ENCODE measurements around the gene SV2C. TPM values are rescaled to one million over a fixed set of nuclear protein-coding genes. Genes with fewer than 3 reads are reported as not detected.
"Not testable (repeated sequence)": the region's sequence is repeated elsewhere in the genome, so short reads cannot be mapped to it uniquely, and the experiment has no call there.

Gene SV2C
- total RNA-seq, 1 experiment from 2014 or later: not detected

- POLR2A ChIA-PET; H3K9ac ChIP-seq (ENCODE audit: low read length); H2AFZ ChIP-seq (ENCODE audit: low read depth, low read length, poor library complexity, severe bottlenecking): not testable (repeated sequence)
These were observed 6.0 kb downstream of the SV2C start for GRCh38 chr5:76089156-76089555.

GRCh38 chr5:76091351-76091750, 8.2 kb downstream of the SV2C start:
- ChIA-PET CTCF (no interaction called here), RAD21 (ENCODE audit: low non-redundant PET in 1 of 2, low total read pairs in 2 of 2, uncharacterized antibody in 2 of 2, unreplicated experiment in 2 of 2) (no interaction called here), POLR2A (no interaction called here)
- H3K4me2 ChIP-seq (ENCODE audit: low read length): no peak overlapping the region
- BruUV-seq (replicated peaks): no TSS peak
- H3K4me1 ChIP-seq (ENCODE audit: control insufficient read depth in 1 of 2, insufficient read depth in 2 of 2, low read length in 2 of 2): no peaks in the 10 kb centered on the region
- no peak overlapping the region for H2AFZ ChIP-seq (ENCODE audit: low read depth, low read length, poor library complexity, severe bottlenecking)
- H3K27ac ChIP-seq (ENCODE audit: low read depth, low read length): no peak overlapping the region
- TF ChIP-seq MAX (IDR thresholded peaks at IDR 0.05): no peak
- TF ChIP-seq FOSL1 (IDR thresholded peaks at IDR 0.05; ENCODE audit: low read depth): no peak
- TF ChIP-seq CEBPB (IDR thresholded peaks at IDR 0.05; ENCODE audit: low read depth): no peak
- TF ChIP-seq EZH2phosphoT487 (IDR thresholded peaks at IDR 0.05; ENCODE audit: borderline replicate concordance): no peak
- no peak for TF ChIP-seq YY1 (IDR thresholded peaks at IDR 0.05; ENCODE audit: extremely low read depth, insufficient replicate concordance, low read depth, low read length)
- no peak for TF ChIP-seq POLR2A (IDR thresholded peaks at IDR 0.05; ENCODE audit: borderline replicate concordance, extremely low read depth, insufficient read depth, insufficient read length)
- no peak for TF ChIP-seq ELF1 (IDR thresholded peaks at IDR 0.05; ENCODE audit: borderline replicate concordance, low read depth)
- TF ChIP-seq POLR2AphosphoS5 (IDR thresholded peaks at IDR 0.05; ENCODE audit: low read depth, low read length): no peak
- no peak for TF ChIP-seq CTCF (IDR thresholded peaks at IDR 0.05 in 2 of 3, conservative IDR thresholded peaks at IDR 0.05 in 1 of 3; ENCODE audit: borderline replicate concordance in 1 of 3, insufficient read depth in 1 of 3, low read depth in 2 of 3, low read length in 2 of 3)
- TF ChIP-seq SP1 (IDR thresholded peaks at IDR 0.05; ENCODE audit: low read depth): no peak
- TF ChIP-seq REST (IDR thresholded peaks at IDR 0.05; ENCODE audit: low read depth): no peak
- no peak for TF ChIP-seq SIN3A (IDR thresholded peaks at IDR 0.05; ENCODE audit: low read depth)
- no peak for TF ChIP-seq JUND (IDR thresholded peaks at IDR 0.05)
- TF ChIP-seq EGR1 (IDR thresholded peaks at IDR 0.05; ENCODE audit: low read depth): no peak
- H3K79me2 ChIP-seq (ENCODE audit: insufficient read depth, low read length): no peaks in the 10 kb centered on the region
- H3K27me3 ChIP-seq (ENCODE audit: insufficient read depth, low read length): peaks cover 10% of the 10 kb centered on the region
- ATAC-seq: no peak
- H3K9ac ChIP-seq (ENCODE audit: low read length): no peak overlapping the region
- no peak for DNase-seq (ENCODE audit: low read depth, low spot score)
- H3K9me3 ChIP-seq (ENCODE audit: control insufficient read depth in 1 of 2, insufficient read depth in 1 of 2, low read depth in 1 of 2, low read length in 2 of 2): no peaks in the 10 kb centered on the region
- H4K20me1 ChIP-seq (ENCODE audit: insufficient read depth): no peaks in the 10 kb centered on the region
- H3K36me3 ChIP-seq (ENCODE audit: control insufficient read depth in 1 of 2, insufficient read depth in 2 of 2, low read length in 2 of 2): no peaks in the 10 kb centered on the region
- intact Hi-C loops (cut with micrococcal nuclease): no loop called here
- H3K9me2 ChIP-seq (ENCODE audit: insufficient read depth): no peaks in the 10 kb centered on the region
- no peak overlapping the region for H3K4me3 ChIP-seq (replicated peaks in 1 of 2; ENCODE audit: low read depth in 1 of 2, low read length in 2 of 2)

More at GRCh38 chr5:76089156-76089555, 6.0 kb downstream of the SV2C start:
- H3K9me2 ChIP-seq (ENCODE audit: insufficient read depth); H3K4me3 ChIP-seq (replicated peaks in 1 of 2; ENCODE audit: low read depth in 1 of 2, low read length in 2 of 2); H3K9me3 ChIP-seq (ENCODE audit: control insufficient read depth in 1 of 2, insufficient read depth in 1 of 2, low read depth in 1 of 2, low read length in 2 of 2); CTCF ChIA-PET; BruUV-seq (replicated peaks); H3K79me2 ChIP-seq (ENCODE audit: insufficient read depth, low read length); H3K36me3 ChIP-seq (ENCODE audit: control insufficient read depth in 1 of 2, insufficient read depth in 2 of 2, low read length in 2 of 2); H3K4me2 ChIP-seq (ENCODE audit: low read length); intact Hi-C loops (cut with micrococcal nuclease); RAD21 ChIA-PET (ENCODE audit: low non-redundant PET in 1 of 2, low total read pairs in 2 of 2, uncharacterized antibody in 2 of 2, unreplicated experiment in 2 of 2); H4K20me1 ChIP-seq (ENCODE audit: insufficient read depth); H3K27ac ChIP-seq (ENCODE audit: low read depth, low read length); ATAC-seq; H3K4me1 ChIP-seq (ENCODE audit: control insufficient read depth in 1 of 2, insufficient read depth in 2 of 2, low read length in 2 of 2); DNase-seq (ENCODE audit: low read depth, low spot score): not testable (repeated sequence)
- peaks cover 17% of the 10 kb centered on the region for H3K27me3 ChIP-seq (ENCODE audit: insufficient read depth, low read length)

Measured in HCT116 (cell line).